MM.1S (cell line): ENCODE data around the gene KIFAP3.

Experiments used
- DNase-seq: peaks from one replicate; pipeline ENCODE4 v3.0.0-alpha.2; 2015
- H2AFZ ChIP-seq: fragments of 300-600 bp; sonication (generic); 2 replicates; pipeline ENCODE4 v1.6.0; 2016; ENCODE audit warnings: antibody characterized with exemption, low read length
- H3F3A ChIP-seq: fragments of 300-600 bp; sonication (generic); 2 replicates; pipeline ENCODE4 v1.6.1; 2016; ENCODE audit warnings: mild to moderate bottlenecking, antibody characterized with exemption, low read length, moderate library complexity, mixed read lengths; ENCODE audit not compliant: insufficient read depth
- H3K27ac ChIP-seq: fragments of 300-600 bp; sonication (generic); 2 replicates; pipeline ENCODE4 v1.5.1; 2016; ENCODE audit warnings: mild to moderate bottlenecking, low read length
- H3K27me3 ChIP-seq: fragments of 300-600 bp; sonication (generic); replicated peaks from 2 replicates; pipeline ENCODE4 v1.6.0; 2016; ENCODE audit warnings: low read length; ENCODE audit not compliant: insufficient read depth
- H3K36me3 ChIP-seq: fragments of 300-600 bp; sonication (generic); replicated peaks from 2 replicates; pipeline ENCODE4 v1.6.1; 2016; ENCODE audit warnings: mild to moderate bottlenecking, low read length, mixed read lengths; ENCODE audit not compliant: insufficient read depth
- H3K4me1 ChIP-seq: fragments of 300-600 bp; sonication (generic); 2 replicates; pipeline ENCODE4 v1.6.1; 2016; ENCODE audit warnings: low read length, mixed read lengths
- H3K4me2 ChIP-seq: fragments of 300-600 bp; sonication (generic); 2 replicates; pipeline ENCODE4 v1.6.0; 2016; ENCODE audit warnings: low read depth, low read length
- H3K4me3 ChIP-seq: fragments of 300-600 bp; sonication (generic); 2 replicates; pipeline ENCODE4 v1.5.1; 2016; ENCODE audit warnings: low read length, mixed read lengths
- H3K79me2 ChIP-seq: fragments of 300-600 bp; sonication (generic); 2 replicates; pipeline ENCODE4 v1.6.1; 2016; ENCODE audit warnings: mixed run types, low read length, mixed read lengths
- H3K9ac ChIP-seq: fragments of 300-600 bp; sonication (generic); 2 replicates; pipeline ENCODE4 v1.6.1; 2016; ENCODE audit warnings: low read length, mixed read lengths
- H3K9me2 ChIP-seq: fragments of 300-600 bp; sonication (generic); replicated peaks from 2 replicates; pipeline ENCODE4 v1.6.1; 2016; ENCODE audit warnings: mild to moderate bottlenecking, low read length, mixed read lengths; ENCODE audit not compliant: insufficient read depth
- H3K9me3 ChIP-seq: fragments of 300-600 bp; sonication (generic); replicated peaks from 2 replicates; pipeline ENCODE4 v1.6.1; 2016; ENCODE audit warnings: mild to moderate bottlenecking, low read length, mixed read lengths; ENCODE audit not compliant: insufficient read depth
- H4K20me1 ChIP-seq: fragments of 300-600 bp; sonication (generic); 2 replicates; pipeline ENCODE4 v1.6.1; 2016; ENCODE audit warnings: mild to moderate bottlenecking, low read length, moderate library complexity, mixed read lengths; ENCODE audit not compliant: insufficient read depth
- EZH2 ChIP-seq: fragments of 300-600 bp; sonication (generic); optimal IDR thresholded peaks from 2 replicates; pipeline ENCODE3; 2017; ENCODE audit warnings: low read depth, mild to moderate bottlenecking, antibody characterized with exemption, low read length, mixed read lengths
- EZH2phosphoT487 ChIP-seq: fragments of 300-600 bp; sonication (generic); IDR thresholded peaks from 2 replicates; pipeline ENCODE4 v1.6.1; 2018; ENCODE audit warnings: antibody characterized with exemption, low read length
- TF ChIP-seq, protein P1 (sequence below): fragments of 300-600 bp; sonication (generic); IDR thresholded peaks from 2 replicates; pipeline ENCODE4 v1.5.1; 2016; ENCODE audit warnings: antibody characterized with exemption, low read length, mixed read lengths

Gene KIFAP3

DNA sequence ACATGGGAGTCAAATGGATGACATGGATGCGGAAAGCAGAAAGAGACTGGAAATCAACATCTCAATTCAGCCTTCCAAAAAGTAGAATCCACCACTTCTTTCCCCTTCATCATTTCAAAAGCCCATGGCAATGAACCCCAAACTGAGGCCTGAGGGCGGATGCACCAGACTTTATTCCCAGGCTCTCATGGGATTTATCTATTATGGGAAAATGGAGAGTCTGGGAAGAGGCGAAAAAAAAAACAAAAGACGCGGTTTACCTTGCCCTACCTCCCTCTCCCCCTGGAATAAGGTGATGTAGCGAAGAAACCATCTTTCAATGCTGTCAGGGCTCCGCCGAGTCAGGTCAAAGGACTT, 624 bp downstream of the KIFAP3 start:
- Histone ChIP-seq H3K27me3 (no peaks in the 10 kb centered on the region), H3K4me2 (peak overlapping the region; percentile 62), H3K36me3 (no peaks in the 10 kb centered on the region), H3K4me1 (peaks cover 18% of the 10 kb centered on the region), H3K9ac (peak overlapping the region; percentile 62), H3K4me3 (peak overlapping the region; percentile 74), H2AFZ (peak overlapping the region; percentile 93), H3K27ac (peak overlapping the region; percentile 52; the same call in 1 of the 2 replicates), H4K20me1 (no peaks in the 10 kb centered on the region), H3K9me3 (no peaks in the 10 kb centered on the region), H3K79me2 (peaks cover 18% of the 10 kb centered on the region; the same call in 1 of the 2 replicates), H3F3A (peaks cover 7% of the 10 kb centered on the region; the same call in 1 of the 2 replicates), H3K9me2 (no peaks in the 10 kb centered on the region)
- no peak for TF ChIP-seq EZH2phosphoT487
- TF ChIP-seq EZH2 = no peak
- TF ChIP-seq, protein P1, sequence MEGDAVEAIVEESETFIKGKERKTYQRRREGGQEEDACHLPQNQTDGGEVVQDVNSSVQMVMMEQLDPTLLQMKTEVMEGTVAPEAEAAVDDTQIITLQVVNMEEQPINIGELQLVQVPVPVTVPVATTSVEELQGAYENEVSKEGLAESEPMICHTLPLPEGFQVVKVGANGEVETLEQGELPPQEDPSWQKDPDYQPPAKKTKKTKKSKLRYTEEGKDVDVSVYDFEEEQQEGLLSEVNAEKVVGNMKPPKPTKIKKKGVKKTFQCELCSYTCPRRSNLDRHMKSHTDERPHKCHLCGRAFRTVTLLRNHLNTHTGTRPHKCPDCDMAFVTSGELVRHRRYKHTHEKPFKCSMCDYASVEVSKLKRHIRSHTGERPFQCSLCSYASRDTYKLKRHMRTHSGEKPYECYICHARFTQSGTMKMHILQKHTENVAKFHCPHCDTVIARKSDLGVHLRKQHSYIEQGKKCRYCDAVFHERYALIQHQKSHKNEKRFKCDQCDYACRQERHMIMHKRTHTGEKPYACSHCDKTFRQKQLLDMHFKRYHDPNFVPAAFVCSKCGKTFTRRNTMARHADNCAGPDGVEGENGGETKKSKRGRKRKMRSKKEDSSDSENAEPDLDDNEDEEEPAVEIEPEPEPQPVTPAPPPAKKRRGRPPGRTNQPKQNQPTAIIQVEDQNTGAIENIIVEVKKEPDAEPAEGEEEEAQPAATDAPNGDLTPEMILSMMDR = no peak
- no peak for DNase-seq

DNA sequence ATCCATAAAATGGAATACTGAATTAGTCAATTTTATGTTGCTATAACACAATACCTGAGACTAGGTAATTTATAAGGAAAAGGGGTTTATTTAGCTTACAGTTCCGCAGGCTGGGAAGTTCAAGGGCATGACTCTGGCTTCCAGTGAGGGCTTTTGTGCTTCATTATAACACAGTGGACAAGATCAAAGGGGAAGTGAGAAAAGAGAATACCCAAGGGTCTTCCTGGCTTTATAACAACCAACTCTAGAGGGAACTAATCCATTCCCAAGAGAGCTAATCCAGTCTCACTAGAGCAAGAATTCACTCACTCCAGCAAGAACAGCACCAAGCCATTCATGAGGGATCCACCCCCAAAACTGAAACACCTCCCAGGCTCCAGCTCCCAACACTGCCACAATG, 3.1 kb downstream of the KIFAP3 start:
- H2AFZ ChIP-seq = no peak overlapping the region
- peaks cover 12% of the 10 kb centered on the region; the same call in 1 of the 2 replicates for H3F3A ChIP-seq
- H3K9me3 ChIP-seq = no peaks in the 10 kb centered on the region
- peaks cover 32% of the 10 kb centered on the region for H3K4me1 ChIP-seq
- no peak overlapping the region for H3K9ac ChIP-seq
- no peak for TF ChIP-seq EZH2phosphoT487
- TF ChIP-seq, protein P1 = no peak
- no peak for TF ChIP-seq EZH2
- no peak overlapping the region for H3K27ac ChIP-seq
- H3K4me3 ChIP-seq = no peak overlapping the region
- no peak for DNase-seq
- H3K27me3 ChIP-seq = no peaks in the 10 kb centered on the region
- no peaks in the 10 kb centered on the region for H4K20me1 ChIP-seq
- H3K9me2 ChIP-seq = no peaks in the 10 kb centered on the region
- peaks cover 35% of the 10 kb centered on the region; the same call in 1 of the 2 replicates for H3K79me2 ChIP-seq
- H3K36me3 ChIP-seq = no peaks in the 10 kb centered on the region
- H3K4me2 ChIP-seq = no peak overlapping the region

DNA sequence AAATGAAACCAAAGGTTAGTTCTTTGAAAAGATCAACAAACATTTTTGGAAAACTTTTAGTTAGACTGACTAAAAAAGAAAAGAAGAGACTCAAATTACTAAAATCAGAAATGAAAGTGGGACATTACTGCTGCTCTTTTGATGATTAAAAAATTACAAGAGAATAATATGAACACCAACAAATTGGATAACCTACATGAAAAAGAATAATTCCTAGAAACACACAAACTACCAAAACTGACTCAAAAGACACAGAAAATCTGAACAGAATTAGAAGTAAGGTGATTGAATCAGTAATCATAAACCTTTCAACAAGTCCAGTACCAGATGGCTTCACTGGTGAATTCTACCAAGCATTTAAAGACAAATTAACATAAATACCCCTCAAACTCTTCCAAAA, 5.6 kb downstream of the KIFAP3 start:
- Histone ChIP-seq H3K9ac (peak overlapping the region; percentile 36; the same call in 1 of the 2 replicates), H4K20me1 (no peaks in the 10 kb centered on the region), H3K27ac (peak overlapping the region; percentile 17; the same call in 1 of the 2 replicates), H2AFZ (peak overlapping the region; percentile 55; the same call in 1 of the 2 replicates), H3K9me3 (no peaks in the 10 kb centered on the region), H3K4me1 (peaks cover 22% of the 10 kb centered on the region), H3F3A (peaks cover 6% of the 10 kb centered on the region; the same call in 1 of the 2 replicates), H3K27me3 (no peaks in the 10 kb centered on the region), H3K4me3 (peak overlapping the region; percentile 56; the same call in 1 of the 2 replicates), H3K36me3 (no peaks in the 10 kb centered on the region), H3K9me2 (no peaks in the 10 kb centered on the region), H3K4me2 (peak overlapping the region; percentile 89), H3K79me2 (peaks cover 37% of the 10 kb centered on the region; the same call in 1 of the 2 replicates)
- DNase-seq = peak; percentile 35
- TF ChIP-seq, protein P1 = no peak
- no peak for TF ChIP-seq EZH2phosphoT487
- no peak for TF ChIP-seq EZH2
